Peyer's patch (tissue), 4 donors: ENCODE measurements around the gene CUBN.

ENCODE experiments used
- POLR2A ChIP-seq, 2 donors: fragments of 450-650 bp; IDR thresholded peaks; one replicate each; pipeline ENCODE4 v1.5.1; 2017; ENCODE audit warnings: antibody characterized with exemption in 2 of 2, mild to moderate bottlenecking in 2 of 2, moderate library complexity in 2 of 2
- TF ChIP-seq, protein P1 (sequence below), 6 experiments: fragments of 450-650 bp in 4 of 6; fragments of 200-600 bp in 2 of 6; sonication (generic) in 1 of 6; IDR thresholded peaks; one replicate each; pipeline ENCODE4 v1.5.1; 2017 to 2019; ENCODE audit warnings: antibody characterized with exemption in 6 of 6, mild to moderate bottlenecking in 3 of 6, moderate library complexity in 1 of 6

DNA sequence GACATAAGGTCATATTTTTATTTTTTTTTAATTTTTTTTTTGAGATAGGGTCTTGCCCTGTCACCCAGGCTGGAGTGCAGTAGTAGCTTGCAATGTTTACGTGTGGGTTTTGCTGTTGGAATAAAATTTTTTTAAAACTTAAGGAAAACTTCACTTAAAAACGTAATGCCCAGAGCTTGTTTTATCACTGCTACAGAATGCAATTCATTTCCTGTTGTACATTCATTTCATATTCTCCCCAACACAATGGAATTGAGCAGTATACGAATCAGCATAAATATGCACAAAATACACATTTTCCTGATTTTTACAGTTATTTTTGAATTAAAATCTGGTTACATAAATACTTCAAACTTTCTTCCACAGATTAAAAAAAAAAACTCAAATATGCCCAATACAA is 352.7 kb downstream of the CUBN start:
- TF ChIP-seq, protein P1, sequence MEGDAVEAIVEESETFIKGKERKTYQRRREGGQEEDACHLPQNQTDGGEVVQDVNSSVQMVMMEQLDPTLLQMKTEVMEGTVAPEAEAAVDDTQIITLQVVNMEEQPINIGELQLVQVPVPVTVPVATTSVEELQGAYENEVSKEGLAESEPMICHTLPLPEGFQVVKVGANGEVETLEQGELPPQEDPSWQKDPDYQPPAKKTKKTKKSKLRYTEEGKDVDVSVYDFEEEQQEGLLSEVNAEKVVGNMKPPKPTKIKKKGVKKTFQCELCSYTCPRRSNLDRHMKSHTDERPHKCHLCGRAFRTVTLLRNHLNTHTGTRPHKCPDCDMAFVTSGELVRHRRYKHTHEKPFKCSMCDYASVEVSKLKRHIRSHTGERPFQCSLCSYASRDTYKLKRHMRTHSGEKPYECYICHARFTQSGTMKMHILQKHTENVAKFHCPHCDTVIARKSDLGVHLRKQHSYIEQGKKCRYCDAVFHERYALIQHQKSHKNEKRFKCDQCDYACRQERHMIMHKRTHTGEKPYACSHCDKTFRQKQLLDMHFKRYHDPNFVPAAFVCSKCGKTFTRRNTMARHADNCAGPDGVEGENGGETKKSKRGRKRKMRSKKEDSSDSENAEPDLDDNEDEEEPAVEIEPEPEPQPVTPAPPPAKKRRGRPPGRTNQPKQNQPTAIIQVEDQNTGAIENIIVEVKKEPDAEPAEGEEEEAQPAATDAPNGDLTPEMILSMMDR (IDR thresholded peaks at IDR 0.05): no peak
- no peak for TF ChIP-seq POLR2A (IDR thresholded peaks at IDR 0.05)
